ENCODE results near the gene P2RY2. TPM values are rescaled to one million over a fixed set of nuclear protein-coding genes. Genes with fewer than 3 reads are reported as not detected.

P2RY2 gene
- total and polyA plus RNA-seq, 3 experiments from 2014 or later = not detected

DNA sequence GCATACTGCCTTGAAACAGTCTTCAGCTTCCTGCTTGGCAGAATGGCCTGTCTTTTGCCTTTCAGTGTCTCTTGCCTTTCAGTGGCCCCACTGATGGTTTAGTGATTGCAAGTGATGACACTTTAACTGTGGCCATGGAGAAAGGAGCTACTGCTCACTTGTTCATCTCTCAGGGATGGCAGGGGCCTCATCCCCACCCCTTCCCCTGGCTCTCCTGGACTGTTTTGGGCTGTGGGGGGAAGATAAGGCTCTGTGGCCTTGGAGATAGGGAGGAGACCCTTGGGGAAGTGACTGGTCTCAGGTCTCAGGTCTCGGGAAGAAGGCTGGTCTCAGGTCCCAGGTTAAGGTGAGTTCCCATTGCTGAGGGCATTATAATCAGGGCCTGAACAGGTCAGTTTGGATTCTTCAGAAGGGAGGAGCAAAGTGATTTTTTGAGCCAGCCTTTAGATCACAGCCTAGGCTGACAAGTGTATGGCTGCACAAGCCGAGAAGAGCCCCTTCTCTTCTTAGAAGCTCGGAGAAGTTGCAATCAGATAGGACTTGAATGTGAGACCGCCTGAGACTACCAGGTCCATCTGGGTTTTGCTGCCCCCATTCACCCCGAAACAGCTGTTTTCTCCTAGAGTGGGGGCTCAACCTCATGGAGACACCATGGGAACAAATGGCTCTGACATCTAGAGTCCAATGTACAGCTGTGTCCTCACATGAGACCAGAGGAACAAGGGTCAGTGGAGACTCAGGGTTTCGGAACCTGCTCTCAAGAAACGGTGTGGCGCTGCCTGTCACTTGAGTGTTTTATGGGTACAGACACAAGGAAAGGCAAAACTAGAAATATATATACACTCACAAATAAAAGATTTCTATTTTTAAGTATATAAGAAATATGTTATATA is 15.9 kb upstream of the P2RY2 start:
- no peak overlapping the region for H3K4me3 Mint-ChIP-seq
- H3K27ac ChIP-seq (ENCODE audit: low read depth, low read length) = no peak overlapping the region
- H3K9me3 ChIP-seq (ENCODE audit: low read length) = no peaks in the 10 kb centered on the region
- H3K36me3 ChIP-seq (ENCODE audit: insufficient read depth, low read length) = no peaks in the 10 kb centered on the region
- ChIA-PET POLR2A (no interaction called here), CTCF (no interaction called here)
- no peaks in the 10 kb centered on the region for H3K9me3 Mint-ChIP-seq
- no peaks in the 10 kb centered on the region for H3K27me3 ChIP-seq (ENCODE audit: insufficient read depth, low read length, poor library complexity, severe bottlenecking)
- H3K27ac Mint-ChIP-seq = no peak overlapping the region
- no peaks in the 10 kb centered on the region for H3K4me1 ChIP-seq (ENCODE audit: insufficient read depth, low read length)
- no peak overlapping the region for H3K4me3 ChIP-seq (ENCODE audit: low read length)
- no peak for DNase-seq
- no peaks in the 10 kb centered on the region for H3K4me1 Mint-ChIP-seq
- peaks cover 11 to 27% of the 10 kb centered on the region in 2 donors for H3K27me3 Mint-ChIP-seq
- peaks cover 0 to 4% (median 0%) of the 10 kb centered on the region in 3 donors for H3K36me3 Mint-ChIP-seq

DNA sequence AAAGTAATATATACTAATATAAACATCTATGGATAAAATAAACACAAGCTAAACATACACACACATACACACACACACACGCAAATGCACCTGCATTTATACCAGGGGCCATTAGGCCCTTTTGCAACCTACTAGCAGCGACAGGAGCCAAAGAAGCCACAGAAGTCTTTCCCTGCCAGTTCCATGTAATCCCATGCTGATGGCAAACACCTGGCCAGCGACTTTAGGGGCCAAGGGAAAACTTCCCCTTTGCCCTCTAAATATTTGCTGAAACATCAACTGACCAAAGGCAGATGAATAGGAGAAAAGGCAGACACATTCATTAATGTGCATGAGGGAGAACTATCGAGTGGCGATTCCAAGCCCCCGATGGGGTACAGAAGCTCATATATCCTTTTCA is 14.8 kb upstream of the P2RY2 start:
- no peaks in the 10 kb centered on the region for H3K27me3 ChIP-seq (ENCODE audit: insufficient read depth, low read length, poor library complexity, severe bottlenecking)
- DNase-seq = no peak
- no peak overlapping the region for H3K27ac Mint-ChIP-seq
- H3K4me1 Mint-ChIP-seq = no peaks in the 10 kb centered on the region
- H3K27me3 Mint-ChIP-seq = peaks cover 11 to 27% of the 10 kb centered on the region in 2 donors
- H3K36me3 ChIP-seq (ENCODE audit: insufficient read depth, low read length) = no peaks in the 10 kb centered on the region
- H3K36me3 Mint-ChIP-seq = peaks cover 0 to 4% (median 0%) of the 10 kb centered on the region in 3 donors
- H3K27ac ChIP-seq (ENCODE audit: low read depth, low read length) = no peak overlapping the region
- no peaks in the 10 kb centered on the region for H3K9me3 ChIP-seq (ENCODE audit: low read length)
- H3K4me3 Mint-ChIP-seq = no peak overlapping the region
- H3K4me1 ChIP-seq (ENCODE audit: insufficient read depth, low read length) = no peaks in the 10 kb centered on the region
- H3K4me3 ChIP-seq (ENCODE audit: low read length) = no peak overlapping the region
- CTCF ChIA-PET = no interaction called here
- POLR2A ChIA-PET = no interaction called here
- H3K9me3 Mint-ChIP-seq = no peaks in the 10 kb centered on the region

GRCh38 chr11:73203790-73204189 is 14.3 kb upstream of the P2RY2 start:
- H3K36me3 ChIP-seq (ENCODE audit: insufficient read depth, low read length) = no peaks in the 10 kb centered on the region
- H3K4me1 Mint-ChIP-seq = no peaks in the 10 kb centered on the region
- H3K4me3 Mint-ChIP-seq = no peak overlapping the region
- no peaks in the 10 kb centered on the region for H3K27me3 ChIP-seq (ENCODE audit: insufficient read depth, low read length, poor library complexity, severe bottlenecking)
- no peak overlapping the region for H3K4me3 ChIP-seq (ENCODE audit: low read length)
- peaks cover 9 to 27% of the 10 kb centered on the region in 2 donors for H3K27me3 Mint-ChIP-seq
- DNase-seq = no peak
- no peaks in the 10 kb centered on the region for H3K4me1 ChIP-seq (ENCODE audit: insufficient read depth, low read length)
- ChIA-PET CTCF (no interaction called here), POLR2A (interaction anchor here (0.7 kb wide), 1 partner anchor 266 kb away, joined by 3 read pairs; no protein-coding TSS in a partner anchor)
- peaks cover 0 to 4% (median 0%) of the 10 kb centered on the region in 3 donors for H3K36me3 Mint-ChIP-seq
- H3K9me3 ChIP-seq (ENCODE audit: low read length) = no peaks in the 10 kb centered on the region
- peaks cover 0 to under 1% (median 0%) of the 10 kb centered on the region in 5 donors for H3K9me3 Mint-ChIP-seq
- no peak overlapping the region for H3K27ac Mint-ChIP-seq
- H3K27ac ChIP-seq (ENCODE audit: low read depth, low read length) = no peak overlapping the region

DNA sequence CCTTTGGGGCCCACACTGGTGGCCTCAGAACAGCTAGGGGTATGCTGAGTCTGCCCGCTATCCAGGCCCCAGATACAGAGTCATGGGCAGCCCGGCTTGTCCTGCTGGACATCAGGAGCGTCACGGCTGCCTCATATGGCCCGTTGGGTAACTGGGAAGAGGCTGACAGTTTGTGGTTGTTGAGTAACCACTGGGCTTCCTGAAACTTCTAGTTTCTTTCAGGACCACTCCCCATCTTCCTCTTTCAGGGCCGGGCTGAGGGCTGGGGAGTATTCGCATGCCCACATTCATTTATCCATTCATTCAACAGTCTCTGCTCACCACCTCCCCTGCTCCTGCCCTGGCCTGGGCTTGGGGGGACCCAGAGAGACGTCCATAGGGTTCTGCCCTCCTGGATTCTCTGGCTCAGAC is 13.4 kb upstream of the P2RY2 start:
- no peaks in the 10 kb centered on the region for H3K27me3 ChIP-seq (ENCODE audit: insufficient read depth, low read length, poor library complexity, severe bottlenecking)
- Mint-ChIP-seq H3K27ac (no peak overlapping the region), H3K4me3 (no peak overlapping the region), H3K27me3 (peaks cover 9 to 27% of the 10 kb centered on the region in 2 donors), H3K9me3 (peaks cover 0 to 3% (median 0%) of the 10 kb centered on the region in 5 donors), H3K4me1 (no peaks in the 10 kb centered on the region), H3K36me3 (peaks cover 0 to 4% (median 0%) of the 10 kb centered on the region in 3 donors)
- DNase-seq = no peak
- POLR2A ChIA-PET = no interaction called here
- H3K4me3 ChIP-seq (ENCODE audit: low read length) = no peak overlapping the region
- CTCF ChIA-PET = no interaction called here
- no peaks in the 10 kb centered on the region for H3K36me3 ChIP-seq (ENCODE audit: insufficient read depth, low read length)
- H3K4me1 ChIP-seq (ENCODE audit: insufficient read depth, low read length) = no peaks in the 10 kb centered on the region
- no peak overlapping the region for H3K27ac ChIP-seq (ENCODE audit: low read depth, low read length)
- H3K9me3 ChIP-seq (ENCODE audit: low read length) = no peaks in the 10 kb centered on the region

- Mint-ChIP-seq H3K27me3 (peaks cover 9 to 27% of the 10 kb centered on the region in 2 donors), H3K4me1 (no peaks in the 10 kb centered on the region), H3K9me3 (peaks cover 0 to 3% (median 0%) of the 10 kb centered on the region in 5 donors), H3K36me3 (peaks cover 0 to 4% (median 0%) of the 10 kb centered on the region in 3 donors), H3K4me3 (no peak overlapping the region), H3K27ac (peak overlapping the region in 1 of 8 donors; percentile 40)
- Histone ChIP-seq H3K27ac (ENCODE audit: low read depth, low read length) (no peak overlapping the region), H3K9me3 (ENCODE audit: low read length) (no peaks in the 10 kb centered on the region), H3K4me1 (ENCODE audit: insufficient read depth, low read length) (no peaks in the 10 kb centered on the region), H3K4me3 (ENCODE audit: low read length) (no peak overlapping the region), H3K36me3 (ENCODE audit: insufficient read depth, low read length) (no peaks in the 10 kb centered on the region), H3K27me3 (ENCODE audit: insufficient read depth, low read length, poor library complexity, severe bottlenecking) (no peaks in the 10 kb centered on the region)
- CTCF ChIA-PET = no interaction called here
- POLR2A ChIA-PET = no interaction called here
- DNase-seq = no peak
Observed at GRCh38 chr11:73205661-73206343, 12.3 kb upstream of the P2RY2 start.

DNA sequence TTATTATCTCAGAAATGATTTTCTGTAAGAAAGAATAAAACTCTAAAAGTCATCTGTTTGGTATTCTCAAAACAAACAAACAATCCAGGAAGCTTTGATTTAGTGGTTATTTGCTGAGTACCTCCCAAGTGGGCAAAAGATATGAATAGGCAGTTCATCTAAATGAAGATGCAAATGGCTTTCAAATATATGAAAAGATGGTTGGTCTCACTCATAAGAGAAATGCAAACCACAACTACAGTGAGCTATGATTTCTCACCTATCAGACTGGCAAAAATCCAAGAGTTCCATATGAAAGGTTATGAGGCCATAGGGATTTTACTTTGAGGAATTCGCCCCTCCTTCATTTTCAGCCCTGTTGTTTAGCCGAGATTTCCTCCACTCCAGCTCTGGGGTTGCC is 11.3 kb upstream of the P2RY2 start:
- ChIA-PET CTCF (no interaction called here), POLR2A (no interaction called here)
- H3K27ac Mint-ChIP-seq = no peak overlapping the region
- Histone ChIP-seq H3K9me3 (ENCODE audit: low read length) (no peaks in the 10 kb centered on the region), H3K4me3 (ENCODE audit: low read length) (no peak overlapping the region), H3K36me3 (ENCODE audit: insufficient read depth, low read length) (no peaks in the 10 kb centered on the region), H3K4me1 (ENCODE audit: insufficient read depth, low read length) (no peaks in the 10 kb centered on the region), H3K27ac (ENCODE audit: low read depth, low read length) (no peak overlapping the region), H3K27me3 (ENCODE audit: insufficient read depth, low read length, poor library complexity, severe bottlenecking) (no peaks in the 10 kb centered on the region)
- H3K27me3 Mint-ChIP-seq = peaks cover 9 to 27% of the 10 kb centered on the region in 2 donors
- peaks cover 0 to 3% (median 0%) of the 10 kb centered on the region in 5 donors for H3K9me3 Mint-ChIP-seq
- no peak overlapping the region for H3K4me3 Mint-ChIP-seq
- DNase-seq = no peak
- no peaks in the 10 kb centered on the region for H3K4me1 Mint-ChIP-seq
- H3K36me3 Mint-ChIP-seq = peaks cover 0 to 4% (median 0%) of the 10 kb centered on the region in 3 donors

DNA sequence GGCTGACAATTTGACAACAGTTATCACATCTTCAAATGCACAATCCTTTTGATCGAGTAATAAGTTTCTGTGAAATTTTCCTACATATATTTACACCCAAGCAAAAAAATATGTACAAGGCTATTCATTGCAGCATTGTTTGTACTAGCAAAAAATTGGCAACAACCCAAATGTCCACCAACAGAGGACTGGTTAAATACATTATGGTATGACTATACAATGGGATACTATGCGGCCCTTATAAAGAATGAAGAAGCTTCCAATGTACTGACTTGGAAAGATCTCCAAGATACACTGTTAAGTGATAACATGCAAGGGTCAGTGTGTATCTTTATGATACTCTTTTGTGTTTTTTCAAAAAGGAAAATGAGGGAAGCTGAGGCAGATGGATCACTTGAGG is 8.2 kb upstream of the P2RY2 start:
- Mint-ChIP-seq H3K27ac (no peak overlapping the region), H3K36me3 (peaks cover 0 to 4% (median 0%) of the 10 kb centered on the region in 3 donors), H3K27me3 (peaks cover 5 to 13% of the 10 kb centered on the region in 2 donors), H3K9me3 (peaks cover 0 to 3% (median 0%) of the 10 kb centered on the region in 5 donors), H3K4me3 (no peak overlapping the region), H3K4me1 (no peaks in the 10 kb centered on the region)
- POLR2A ChIA-PET = no interaction called here
- H3K9me3 ChIP-seq (ENCODE audit: low read length) = no peaks in the 10 kb centered on the region
- H3K4me1 ChIP-seq (ENCODE audit: insufficient read depth, low read length) = no peaks in the 10 kb centered on the region
- no peaks in the 10 kb centered on the region for H3K27me3 ChIP-seq (ENCODE audit: insufficient read depth, low read length, poor library complexity, severe bottlenecking)
- no peak overlapping the region for H3K4me3 ChIP-seq (ENCODE audit: low read length)
- H3K36me3 ChIP-seq (ENCODE audit: insufficient read depth, low read length) = no peaks in the 10 kb centered on the region
- DNase-seq = no peak
- H3K27ac ChIP-seq (ENCODE audit: low read depth, low read length) = no peak overlapping the region
- CTCF ChIA-PET = no interaction called here

DNA sequence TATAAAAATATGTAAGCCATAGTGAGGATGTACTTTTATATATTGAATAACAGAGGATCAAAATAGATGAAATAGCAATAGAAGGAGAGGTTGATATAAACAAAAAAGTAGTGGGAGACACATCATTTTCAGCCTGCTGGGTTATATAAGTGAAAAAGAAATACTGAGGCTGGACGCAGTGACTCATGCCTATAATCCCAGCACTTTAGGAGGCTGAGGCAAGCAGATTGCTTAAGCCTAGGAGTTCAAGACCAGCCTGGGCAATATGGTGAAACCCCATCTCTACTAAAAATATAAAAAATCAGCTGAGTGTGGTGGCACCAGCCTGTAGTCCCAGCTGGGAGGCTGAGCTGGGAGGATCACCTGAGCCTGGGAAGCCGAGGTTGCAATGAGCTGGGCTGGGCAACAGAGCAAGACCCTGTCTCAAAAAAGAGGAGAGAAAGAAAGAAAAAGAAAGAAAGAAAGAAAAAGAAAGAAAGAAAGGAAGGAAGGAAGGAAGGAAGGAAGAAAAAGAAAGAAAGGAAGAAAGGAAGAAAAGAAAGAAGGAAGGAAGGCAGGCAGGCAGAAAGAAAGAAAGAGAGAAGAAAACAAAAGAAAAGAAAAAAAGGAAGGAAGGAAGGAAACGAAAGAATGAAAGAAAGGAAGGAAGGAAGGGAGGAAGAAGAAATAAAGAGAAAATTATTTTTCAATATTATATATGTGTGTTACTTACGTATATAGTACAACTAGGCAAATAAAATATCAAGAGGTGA is 7.0 kb upstream of the P2RY2 start:
- Histone ChIP-seq H3K9me3 (ENCODE audit: low read length) (no peaks in the 10 kb centered on the region), H3K27ac (ENCODE audit: low read depth, low read length) (no peak overlapping the region), H3K36me3 (ENCODE audit: insufficient read depth, low read length) (no peaks in the 10 kb centered on the region), H3K4me1 (ENCODE audit: insufficient read depth, low read length) (no peaks in the 10 kb centered on the region), H3K27me3 (ENCODE audit: insufficient read depth, low read length, poor library complexity, severe bottlenecking) (no peaks in the 10 kb centered on the region), H3K4me3 (ENCODE audit: low read length) (no peak overlapping the region)
- CTCF ChIA-PET = no interaction called here
- POLR2A ChIA-PET = no interaction called here
- Mint-ChIP-seq H3K4me1 (no peaks in the 10 kb centered on the region), H3K27me3 (peaks cover 3 to 5% of the 10 kb centered on the region in 2 donors), H3K9me3 (peaks cover 0 to 3% (median 0%) of the 10 kb centered on the region in 5 donors), H3K36me3 (no peaks in the 10 kb centered on the region), H3K4me3 (no peak overlapping the region), H3K27ac (no peak overlapping the region)
- DNase-seq = no peak

All from CD8-positive, alpha-beta memory T cell (primary cell).